H1 (cell line): ENCODE results near the gene RMP24.

Experiments used
- CTCF ChIA-PET: fragments of 300-600 bp; sonication (Branson Sonifier 250); formaldehyde crosslinking; loops from one replicate; lab custom pipeline; 2021; ENCODE audit not compliant: partially characterized antibody; lab: Charles Lee
- POLR2A ChIA-PET: fragments of 300-600 bp; sonication (Branson Sonifier 250); formaldehyde crosslinking; loops from one replicate; lab custom pipeline; 2021; ENCODE audit warnings: inconsistent platforms; ENCODE audit not compliant: partially characterized antibody; lab: Charles Lee
- DNase-seq, 2 experiments: peaks; one replicate each; pipeline versions ENCODE4 v3.0.0 to v3.0.0-alpha.2; 2010 to 2022; ENCODE audit warnings: low spot score in 2 of 2, low read depth in 1 of 2, mixed read lengths in 1 of 2
- FAIRE-seq: peaks from 2 replicates; lab custom pipeline; 2011; peaks lifted over from hg19 to GRCh38; lab: Jason Lieb, UNC
- H2AFZ ChIP-seq: 2 replicates; pipeline ENCODE4 v1.8.1; 2012; ENCODE audit warnings: low read length, inconsistent platforms
- H2AK5ac ChIP-seq: 2 replicates; pipeline ENCODE4 v1.6.1; 2013; ENCODE audit warnings: low read depth, low read length
- H2BK120ac ChIP-seq: replicated peaks from 2 replicates; pipeline ENCODE3; 2013; ENCODE audit warnings: low read depth, low read length, inconsistent platforms
- H2BK12ac ChIP-seq: 2 replicates; pipeline ENCODE4 v1.6.1; 2013; ENCODE audit warnings: low read depth, low read length
- H2BK15ac ChIP-seq: 2 replicates; pipeline ENCODE4 v1.6.1; 2013; ENCODE audit warnings: low read length
- H2BK20ac ChIP-seq: 2 replicates; pipeline ENCODE4 v1.6.1; 2013; ENCODE audit warnings: low read length
- H2BK5ac ChIP-seq: 2 replicates; pipeline ENCODE4 v1.6.1; 2013; ENCODE audit warnings: low read depth, low read length
- H3K14ac ChIP-seq: 2 replicates; pipeline ENCODE4 v1.6.1; 2013; ENCODE audit warnings: inconsistent platforms; ENCODE audit not compliant: insufficient read length
- H3K18ac ChIP-seq: 2 replicates; pipeline ENCODE4 v1.6.1; 2013; ENCODE audit warnings: low read length; ENCODE audit errors: extremely low read depth
- H3K23ac ChIP-seq: 2 replicates; pipeline ENCODE4 v1.6.1; 2013; ENCODE audit warnings: inconsistent platforms; ENCODE audit not compliant: insufficient read length
- H3K23me2 ChIP-seq: 2 replicates; pipeline ENCODE4 v1.6.1; 2013; ENCODE audit warnings: low read depth, low read length
- H3K27ac ChIP-seq: 2 replicates; pipeline ENCODE4 v1.6.1; 2011; ENCODE audit warnings: low read depth, low read length, inconsistent platforms
- H3K27me3 ChIP-seq, 4 experiments: replicated peaks in 1 of 4; 1 replicate in 1 of 4; 2 replicates in 3 of 4; pipeline versions ENCODE4 v1.6.1 to v1.8.1; 2011 to 2013; ENCODE audit warnings: low read length in 3 of 4, mild to moderate bottlenecking in 3 of 4, inconsistent platforms in 2 of 4, mixed read lengths in 2 of 4, moderate library complexity in 1 of 4; ENCODE audit not compliant: control insufficient read depth in 3 of 4, insufficient read depth in 3 of 4; ENCODE audit errors: extremely low read depth in 1 of 4
- H3K36me3 ChIP-seq, 4 experiments: 2 replicates each; pipeline versions ENCODE4 v1.6.1 to v1.8.1; 2011 to 2013; ENCODE audit warnings: mild to moderate bottlenecking in 4 of 4, low read length in 3 of 4, moderate library complexity in 2 of 4, control low read depth in 1 of 4, inconsistent platforms in 1 of 4; ENCODE audit not compliant: insufficient read depth in 4 of 4, control insufficient read depth in 2 of 4
- H3K4ac ChIP-seq: replicated peaks from 2 replicates; pipeline ENCODE3; 2013; ENCODE audit warnings: low read length, low read depth, mixed read lengths, inconsistent platforms; ENCODE audit not compliant: insufficient read length
- H3K4me1 ChIP-seq, 4 experiments: replicated peaks in 1 of 4; 1 replicate in 1 of 4; 2 replicates in 3 of 4; pipeline versions ENCODE4 v1.6.1 to v1.8.1; 2011 to 2013; ENCODE audit warnings: low read length in 3 of 4, inconsistent platforms in 2 of 4, mixed read lengths in 1 of 4; ENCODE audit not compliant: insufficient read depth in 4 of 4, control insufficient read depth in 3 of 4
- H3K4me2 ChIP-seq, 2 experiments: 2 replicates each; pipeline versions ENCODE4 v1.6.1 to v1.8.1; 2011 to 2013; ENCODE audit warnings: low read depth in 2 of 2, low read length in 2 of 2, control low read depth in 1 of 2, inconsistent platforms in 1 of 2, mild to moderate bottlenecking in 1 of 2; ENCODE audit not compliant: insufficient read depth in 1 of 2
- H3K4me3 ChIP-seq, 4 experiments: fragments of 200-600, 300-600 bp in 1 of 4; sonication (generic), shearing (Covaris generic), sonication (Bioruptor Twin) in 1 of 4; 2 replicates each; pipeline versions ENCODE4 v1.5.1 to v1.8.1; 2011 to 2016; ENCODE audit warnings: low read length in 4 of 4, low read depth in 3 of 4, control low read depth in 2 of 4, inconsistent platforms in 2 of 4, mild to moderate bottlenecking in 2 of 4, mixed read lengths in 1 of 4, moderate library complexity in 1 of 4; ENCODE audit not compliant: insufficient read depth in 2 of 4; ENCODE audit errors: extremely low read depth in 1 of 4
- H3K56ac ChIP-seq: replicated peaks from 2 replicates; pipeline ENCODE3; 2013; ENCODE audit warnings: low read depth, mild to moderate bottlenecking, mixed read lengths, low read length, inconsistent platforms; ENCODE audit not compliant: insufficient read length
- H3K79me1 ChIP-seq: 2 replicates; pipeline ENCODE4 v1.6.1; 2013; ENCODE audit warnings: low read depth, low read length, control low read depth
- H3K79me2 ChIP-seq, 2 experiments: 2 replicates each; pipeline versions ENCODE4 v1.6.1 to v1.8.1; 2012 to 2013; ENCODE audit warnings: low read length in 2 of 2, mild to moderate bottlenecking in 2 of 2, inconsistent platforms in 1 of 2; ENCODE audit not compliant: insufficient read depth in 2 of 2, control insufficient read depth in 1 of 2
- H3K9ac ChIP-seq, 4 experiments: replicated peaks in 1 of 4; 1 replicate in 1 of 4; 2 replicates in 3 of 4; pipeline versions ENCODE4 v1.6.1 to v1.8.1; 2011 to 2013; ENCODE audit warnings: low read depth in 3 of 4, low read length in 3 of 4, control low read depth in 2 of 4, mild to moderate bottlenecking in 2 of 4, moderate library complexity in 2 of 4, inconsistent platforms in 1 of 4; ENCODE audit errors: extremely low read depth in 1 of 4
- H3K9me3 ChIP-seq, 2 experiments: 2 replicates each; pipeline versions ENCODE4 v1.6.1 to v1.8.1; 2012 to 2013; ENCODE audit warnings: mild to moderate bottlenecking in 2 of 2, moderate library complexity in 2 of 2, control low read depth in 1 of 2, inconsistent platforms in 1 of 2, low read depth in 1 of 2, low read length in 1 of 2, mixed read lengths in 1 of 2; ENCODE audit not compliant: insufficient read depth in 2 of 2
- H4K20me1 ChIP-seq, 2 experiments: replicated peaks in 1 of 2; 2 replicates each; pipeline versions ENCODE3 to v1.8.1; 2011 to 2013; ENCODE audit warnings: inconsistent platforms in 2 of 2, low read length in 2 of 2, mild to moderate bottlenecking in 1 of 2; ENCODE audit not compliant: insufficient read depth in 2 of 2, control insufficient read depth in 1 of 2
- H4K5ac ChIP-seq: 2 replicates; pipeline ENCODE4 v1.6.1; 2013; ENCODE audit warnings: low read length, low read depth, mixed read lengths, inconsistent platforms; ENCODE audit not compliant: insufficient read length
- H4K8ac ChIP-seq: 2 replicates; pipeline ENCODE4 v1.8.0; 2013; ENCODE audit warnings: mild to moderate bottlenecking, moderate library complexity, low read length, inconsistent platforms; ENCODE audit not compliant: insufficient read depth; ENCODE audit errors: extremely low read depth
- H4K91ac ChIP-seq: replicated peaks from 2 replicates; pipeline ENCODE3; 2013; ENCODE audit warnings: low read length, mixed read lengths, inconsistent platforms; ENCODE audit not compliant: insufficient read length
- ATF2 ChIP-seq: IDR thresholded peaks from 2 replicates; pipeline ENCODE4 v1.6.1; 2012; ENCODE audit warnings: low read length, inconsistent platforms
- POLR2AphosphoS5 ChIP-seq: IDR thresholded peaks from 2 replicates; pipeline ENCODE4 v1.6.1; 2011; ENCODE audit warnings: low read depth, low read length
- WGBS, 2 experiments: shearing (Covaris generic) in 1 of 2; methylation state at CpG; one replicate each; pipeline versions ENCODE4 v1.1.6 to v1.1.7; 2013 to 2015; ENCODE audit warnings: low lambda C conversion rate in 2 of 2, mixed read lengths in 2 of 2, inconsistent platforms in 1 of 2, low coverage in 1 of 2, missing lambda C conversion rate in 1 of 2; ENCODE audit not compliant: insufficient replicate concordance in 2 of 2, insufficient coverage in 1 of 2, insufficient read length in 1 of 2; ENCODE audit errors: extremely low coverage in 1 of 2, missing lambda C conversion rate in 1 of 2; 5-methylcytosine and 5-hydroxymethylcytosine counted together

The RMP24 gene

GRCh38 chr18:36009214-36009613, 36.7 kb downstream of the RMP24 start:
- Histone ChIP-seq H3K9me3 (no peaks in the 10 kb centered on the region), H2BK20ac (no peak overlapping the region)
- TF ChIP-seq POLR2AphosphoS5 (peak; percentile 36), ATF2 (no peak)
- TF ChIP-seq, all 59 proteins: peak for 1
- Histone ChIP-seq H3K27me3 (no peaks in the 10 kb centered on the region), H3K4me3 (no peak overlapping the region), H4K20me1 (no peaks in the 10 kb centered on the region), H3K18ac (no peak overlapping the region), H2BK15ac (no peak overlapping the region), H3K36me3 (no peaks in the 10 kb centered on the region), H4K5ac (no peak overlapping the region), H3K4ac (no peak overlapping the region), H3K79me1 (no peaks in the 10 kb centered on the region), H3K56ac (no peak overlapping the region), H2BK120ac (no peak overlapping the region), H3K4me2 (no peak overlapping the region), H3K79me2 (no peaks in the 10 kb centered on the region), H3K14ac (no peak overlapping the region), H2AFZ (no peak overlapping the region), H3K23me2 (no peaks in the 10 kb centered on the region), H2BK5ac (no peak overlapping the region), H3K9ac (no peak overlapping the region), H2AK5ac (no peak overlapping the region), H3K23ac (no peak overlapping the region), H4K91ac (no peak overlapping the region), H4K8ac (no peak overlapping the region), H3K4me1 (no peaks in the 10 kb centered on the region), H2BK12ac (no peak overlapping the region), H3K27ac (no peak overlapping the region)
- 88% methylated on average over 3 of the region's 3 CpGs; no CpG with 5 or more reads in 1 of the 2 experiments for WGBS, 2 experiments
- CTCF ChIA-PET, result interaction anchor here (0.9 kb wide), 1 partner anchor 254 kb away, joined by 4 read pairs; no protein-coding TSS in a partner anchor
- no peak for DNase-seq
- FAIRE-seq, result no peak
- POLR2A ChIA-PET, result interaction anchor here (0.6 to 2.1 kb wide), 5 partner anchors 8 to 328 kb away, joined by 3 to 5 read pairs (median 3); no protein-coding TSS in a partner anchor
